Astrocyte (in vitro differentiated cells and primary cell): Measurements from ENCODE around the gene PHEX. TPM values are rescaled to one million over a fixed set of nuclear protein-coding genes. Genes with fewer than 3 reads are reported as not detected.

Source experiments
- DNase-seq: peaks from one replicate; pipeline ENCODE4 v3.0.0-alpha.2; 2010; ENCODE audit warnings: low read depth
- FAIRE-seq: peaks from 2 replicates; lab custom pipeline; 2011; peaks lifted over from hg19 to GRCh38; lab: Jason Lieb, UNC
- H2AFZ ChIP-seq: 2 replicates; pipeline ENCODE4 v1.6.0; 2012; ENCODE audit warnings: low read depth, low read length, inconsistent platforms
- H3K27ac ChIP-seq: 2 replicates; pipeline ENCODE4 v1.5.1; 2011; ENCODE audit warnings: low read depth, low read length, inconsistent platforms
- H3K27me3 ChIP-seq: 2 replicates; pipeline ENCODE4 v1.6.0; 2011; ENCODE audit warnings: low read length, inconsistent platforms; ENCODE audit not compliant: insufficient read depth
- H3K36me3 ChIP-seq: 2 replicates; pipeline ENCODE4 v1.5.1; 2011; ENCODE audit warnings: low read length, inconsistent platforms; ENCODE audit not compliant: insufficient read depth
- H3K4me1 ChIP-seq: 2 replicates; pipeline ENCODE4 v1.5.1; 2011; ENCODE audit warnings: low read length, inconsistent platforms; ENCODE audit not compliant: insufficient read depth
- H3K4me2 ChIP-seq: 2 replicates; pipeline ENCODE4 v1.6.0; 2012; ENCODE audit warnings: low read length, inconsistent platforms
- H3K4me3 ChIP-seq: 2 replicates; pipeline ENCODE4 v1.5.1; 2011; ENCODE audit warnings: low read depth, mild to moderate bottlenecking, low read length, inconsistent platforms; ENCODE audit not compliant: insufficient read depth
- H3K79me2 ChIP-seq: 2 replicates; pipeline ENCODE4 v1.6.0; 2012; ENCODE audit warnings: mild to moderate bottlenecking, low read length, inconsistent platforms; ENCODE audit not compliant: insufficient read depth
- H3K9ac ChIP-seq: 2 replicates; pipeline ENCODE4 v1.6.0; 2012; ENCODE audit warnings: mild to moderate bottlenecking, low read length, inconsistent platforms
- H3K9me3 ChIP-seq: 2 replicates; pipeline ENCODE4 v1.5.1; 2012; ENCODE audit warnings: low read depth, mild to moderate bottlenecking, low read length, inconsistent platforms; ENCODE audit not compliant: insufficient read depth
- H4K20me1 ChIP-seq: 2 replicates; pipeline ENCODE4 v1.6.0; 2012; ENCODE audit warnings: low read length, inconsistent platforms; ENCODE audit not compliant: insufficient read depth
- H3K27ac Mint-ChIP-seq: one replicate; pipeline ENCODE4 v1.8.0; 2021; ENCODE audit warnings: mild to moderate bottlenecking, mixed read lengths; ENCODE audit not compliant: unreplicated experiment
- H3K27me3 Mint-ChIP-seq: one replicate; pipeline ENCODE4 v1.8.0; 2021; ENCODE audit warnings: low read depth, mixed read lengths; ENCODE audit not compliant: unreplicated experiment
- H3K36me3 Mint-ChIP-seq: one replicate; pipeline ENCODE4 v1.8.0; 2021; ENCODE audit warnings: low read depth, mixed read lengths; ENCODE audit not compliant: unreplicated experiment
- H3K4me1 Mint-ChIP-seq: one replicate; pipeline ENCODE4 v1.8.0; 2021; ENCODE audit warnings: low read depth, mixed read lengths; ENCODE audit not compliant: unreplicated experiment
- H3K4me3 Mint-ChIP-seq: one replicate; pipeline ENCODE4 v1.8.0; 2021; ENCODE audit warnings: mild to moderate bottlenecking, moderate library complexity, mixed read lengths; ENCODE audit not compliant: unreplicated experiment
- H3K9me3 Mint-ChIP-seq: one replicate; pipeline ENCODE4 v1.8.0; 2021; ENCODE audit warnings: mild to moderate bottlenecking, mixed read lengths; ENCODE audit not compliant: unreplicated experiment
- EZH2 ChIP-seq: IDR thresholded peaks from 2 replicates; pipeline ENCODE4 v1.6.1; 2012; ENCODE audit warnings: mild to moderate bottlenecking, low read length, inconsistent platforms; ENCODE audit not compliant: insufficient read depth
- total RNA-seq: library from RNA; stranded (reverse); gene quantifications from 2 replicates; pipeline ENCODE4 v1.2.1, GENCODE V29; 2021
- TF ChIP-seq, protein P1 (sequence below): IDR thresholded peaks from 2 replicates; pipeline ENCODE4 v1.5.1; 2011; ENCODE audit warnings: low read depth, mild to moderate bottlenecking, inconsistent platforms, low read length, moderate library complexity; ENCODE audit not compliant: insufficient read depth

Gene PHEX
- total RNA-seq, 1 donor from 2014 or later, result 0.36 TPM

DNA sequence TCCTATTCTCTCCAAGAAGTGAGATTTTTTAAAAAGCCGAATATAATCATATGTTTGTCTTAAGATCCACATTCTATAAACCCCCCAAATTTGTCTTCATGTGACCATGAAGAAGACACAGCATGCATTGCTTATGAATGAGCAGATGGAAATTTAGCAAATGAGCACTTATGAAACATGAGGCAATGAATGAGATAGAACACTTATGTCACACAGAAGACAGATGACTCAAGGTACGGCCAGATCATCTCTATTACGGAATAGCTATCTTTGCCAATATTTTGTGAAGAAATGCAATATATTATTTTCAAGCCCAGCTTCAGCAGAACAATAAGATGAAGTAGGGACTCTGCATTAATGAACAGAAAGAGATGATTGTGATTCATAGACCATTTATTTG lies 21.4 kb downstream of the PHEX start:
- no peak overlapping the region for H3K27ac Mint-ChIP-seq
- no peak overlapping the region for H3K9ac ChIP-seq

DNA sequence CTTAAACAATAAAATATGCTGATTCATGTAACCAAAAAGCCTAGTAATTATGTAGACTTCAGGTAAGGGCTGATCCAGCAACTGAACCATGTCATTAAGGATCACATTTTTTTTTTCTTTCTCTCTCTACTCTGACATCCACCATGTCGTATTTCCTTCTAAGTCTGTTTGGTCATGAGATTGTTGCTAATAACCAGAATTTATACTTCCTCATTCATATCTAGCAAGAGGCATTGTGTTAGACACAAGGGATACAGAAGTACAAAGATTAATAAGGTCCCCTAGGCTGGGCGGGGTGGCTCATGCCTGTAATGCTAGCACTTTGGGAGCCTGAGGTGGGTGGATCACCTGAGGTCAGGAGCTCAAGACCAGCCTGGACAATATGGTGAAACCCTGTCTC lies 24.1 kb downstream of the PHEX start:
- no peak overlapping the region for H3K27ac ChIP-seq
- H3K9me3 ChIP-seq, result no peaks in the 10 kb centered on the region
- Mint-ChIP-seq H3K9me3 (no peaks in the 10 kb centered on the region), H3K36me3 (no peaks in the 10 kb centered on the region), H3K27ac (no peak overlapping the region), H3K4me1 (peaks cover 15% of the 10 kb centered on the region), H3K27me3 (no peaks in the 10 kb centered on the region), H3K4me3 (no peak overlapping the region)
- no peaks in the 10 kb centered on the region for H3K79me2 ChIP-seq
- no peak overlapping the region for H3K4me2 ChIP-seq
- FAIRE-seq (no peak), DNase-seq (no peak)
- H3K4me3 ChIP-seq, result no peak overlapping the region
- H3K36me3 ChIP-seq, result no peaks in the 10 kb centered on the region
- H3K27me3 ChIP-seq, result no peaks in the 10 kb centered on the region
- no peaks in the 10 kb centered on the region for H4K20me1 ChIP-seq
- H2AFZ ChIP-seq, result no peak overlapping the region
- TF ChIP-seq, protein P1, sequence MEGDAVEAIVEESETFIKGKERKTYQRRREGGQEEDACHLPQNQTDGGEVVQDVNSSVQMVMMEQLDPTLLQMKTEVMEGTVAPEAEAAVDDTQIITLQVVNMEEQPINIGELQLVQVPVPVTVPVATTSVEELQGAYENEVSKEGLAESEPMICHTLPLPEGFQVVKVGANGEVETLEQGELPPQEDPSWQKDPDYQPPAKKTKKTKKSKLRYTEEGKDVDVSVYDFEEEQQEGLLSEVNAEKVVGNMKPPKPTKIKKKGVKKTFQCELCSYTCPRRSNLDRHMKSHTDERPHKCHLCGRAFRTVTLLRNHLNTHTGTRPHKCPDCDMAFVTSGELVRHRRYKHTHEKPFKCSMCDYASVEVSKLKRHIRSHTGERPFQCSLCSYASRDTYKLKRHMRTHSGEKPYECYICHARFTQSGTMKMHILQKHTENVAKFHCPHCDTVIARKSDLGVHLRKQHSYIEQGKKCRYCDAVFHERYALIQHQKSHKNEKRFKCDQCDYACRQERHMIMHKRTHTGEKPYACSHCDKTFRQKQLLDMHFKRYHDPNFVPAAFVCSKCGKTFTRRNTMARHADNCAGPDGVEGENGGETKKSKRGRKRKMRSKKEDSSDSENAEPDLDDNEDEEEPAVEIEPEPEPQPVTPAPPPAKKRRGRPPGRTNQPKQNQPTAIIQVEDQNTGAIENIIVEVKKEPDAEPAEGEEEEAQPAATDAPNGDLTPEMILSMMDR, result no peak
- no peak for TF ChIP-seq EZH2
- peaks cover 5% of the 10 kb centered on the region for H3K4me1 ChIP-seq
- H3K9ac ChIP-seq, result no peak overlapping the region

More for the DNA sequence above, 21.4 kb downstream of the PHEX start:
- no peak overlapping the region for H3K4me2 ChIP-seq
- FAIRE-seq (peak; percentile 84), DNase-seq (no peak)
- Mint-ChIP-seq H3K4me1 (no peaks in the 10 kb centered on the region), H3K9me3 (no peaks in the 10 kb centered on the region), H3K36me3 (no peaks in the 10 kb centered on the region), H3K4me3 (no peak overlapping the region), H3K27me3 (no peaks in the 10 kb centered on the region)
- no peak overlapping the region for H3K27ac ChIP-seq
- H2AFZ ChIP-seq, result no peak overlapping the region
- no peak overlapping the region for H3K4me3 ChIP-seq
- H4K20me1 ChIP-seq, result no peaks in the 10 kb centered on the region
- no peaks in the 10 kb centered on the region for H3K36me3 ChIP-seq
- H3K4me1 ChIP-seq, result no peaks in the 10 kb centered on the region
- no peaks in the 10 kb centered on the region for H3K79me2 ChIP-seq
- no peaks in the 10 kb centered on the region for H3K9me3 ChIP-seq
- TF ChIP-seq, protein P1, result no peak
- TF ChIP-seq EZH2, result no peak
- no peaks in the 10 kb centered on the region for H3K27me3 ChIP-seq

DNA sequence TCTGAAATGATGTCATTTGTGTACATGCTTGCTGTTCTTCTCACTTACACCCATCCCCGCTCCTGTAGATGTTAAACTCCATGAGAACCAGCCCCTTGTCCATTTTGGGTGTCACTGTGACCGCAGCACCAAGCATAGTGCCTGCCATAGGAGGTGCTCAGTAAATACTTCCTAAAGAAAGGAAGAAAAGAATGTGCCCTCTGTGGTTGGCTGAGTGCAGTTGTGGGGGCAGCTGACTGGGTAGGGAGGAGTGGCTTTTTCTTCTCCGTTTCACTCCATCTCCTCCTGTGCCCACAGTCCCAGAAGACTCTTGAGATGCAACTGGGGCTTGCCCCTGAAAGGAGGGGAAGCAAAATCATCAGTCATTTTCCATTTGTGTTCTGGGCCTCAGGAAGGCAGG lies 25.5 kb downstream of the PHEX start:
- H3K27me3 ChIP-seq, result no peaks in the 10 kb centered on the region
- no peak overlapping the region for H2AFZ ChIP-seq
- peak; percentile 73 for FAIRE-seq
- H4K20me1 ChIP-seq, result no peaks in the 10 kb centered on the region
- H3K4me3 Mint-ChIP-seq, result no peak overlapping the region
- no peaks in the 10 kb centered on the region for H3K79me2 ChIP-seq
- no peaks in the 10 kb centered on the region for H3K27me3 Mint-ChIP-seq
- TF ChIP-seq, protein P1, result no peak
- TF ChIP-seq EZH2, result no peak
- DNase-seq, result no peak
- no peak overlapping the region for H3K4me3 ChIP-seq
- H3K27ac ChIP-seq, result no peak overlapping the region
- peaks cover 5% of the 10 kb centered on the region for H3K4me1 ChIP-seq
- no peaks in the 10 kb centered on the region for H3K36me3 Mint-ChIP-seq
- no peak overlapping the region for H3K9ac ChIP-seq
- H3K36me3 ChIP-seq, result no peaks in the 10 kb centered on the region
- no peaks in the 10 kb centered on the region for H3K9me3 Mint-ChIP-seq
- H3K9me3 ChIP-seq, result no peaks in the 10 kb centered on the region
- peaks cover 15% of the 10 kb centered on the region for H3K4me1 Mint-ChIP-seq
- no peak overlapping the region for H3K27ac Mint-ChIP-seq
- no peak overlapping the region for H3K4me2 ChIP-seq
